Measurements from ENCODE around the gene NMU.

DNA sequence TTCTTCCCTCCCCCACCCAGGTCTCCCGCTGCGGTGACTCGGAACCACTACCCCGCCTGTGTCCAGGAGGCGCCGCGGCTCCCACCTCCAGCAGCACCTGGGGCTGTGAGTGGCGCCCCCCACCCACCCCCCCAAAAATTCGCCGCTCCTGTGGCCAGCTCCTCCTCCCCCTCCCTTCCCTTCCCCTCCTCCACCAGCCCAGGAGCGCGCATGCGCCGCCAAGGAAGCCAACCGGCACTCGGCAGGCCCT is 89.7 kb downstream of the NMU start:
- TF ChIP-seq, protein P1, sequence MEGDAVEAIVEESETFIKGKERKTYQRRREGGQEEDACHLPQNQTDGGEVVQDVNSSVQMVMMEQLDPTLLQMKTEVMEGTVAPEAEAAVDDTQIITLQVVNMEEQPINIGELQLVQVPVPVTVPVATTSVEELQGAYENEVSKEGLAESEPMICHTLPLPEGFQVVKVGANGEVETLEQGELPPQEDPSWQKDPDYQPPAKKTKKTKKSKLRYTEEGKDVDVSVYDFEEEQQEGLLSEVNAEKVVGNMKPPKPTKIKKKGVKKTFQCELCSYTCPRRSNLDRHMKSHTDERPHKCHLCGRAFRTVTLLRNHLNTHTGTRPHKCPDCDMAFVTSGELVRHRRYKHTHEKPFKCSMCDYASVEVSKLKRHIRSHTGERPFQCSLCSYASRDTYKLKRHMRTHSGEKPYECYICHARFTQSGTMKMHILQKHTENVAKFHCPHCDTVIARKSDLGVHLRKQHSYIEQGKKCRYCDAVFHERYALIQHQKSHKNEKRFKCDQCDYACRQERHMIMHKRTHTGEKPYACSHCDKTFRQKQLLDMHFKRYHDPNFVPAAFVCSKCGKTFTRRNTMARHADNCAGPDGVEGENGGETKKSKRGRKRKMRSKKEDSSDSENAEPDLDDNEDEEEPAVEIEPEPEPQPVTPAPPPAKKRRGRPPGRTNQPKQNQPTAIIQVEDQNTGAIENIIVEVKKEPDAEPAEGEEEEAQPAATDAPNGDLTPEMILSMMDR (IDR thresholded peaks at IDR 0.05 in 4 of 5, conservative IDR thresholded peaks at IDR 0.05 in 1 of 5) = no peak
- no peak for TF ChIP-seq POLR2A (IDR thresholded peaks at IDR 0.05)
